ENCODE results near the gene TRIO.

The TRIO gene

GRCh38 chr5:14445576-14446290 lies 302.6 kb downstream of the TRIO start:
- ATAC-seq = no peak

- ATAC-seq = no peak
These were observed 305.1 kb downstream of the TRIO start for GRCh38 chr5:14447958-14448911.

- no peak for ATAC-seq
These were observed 306.0 kb downstream of the TRIO start for GRCh38 chr5:14449052-14449661.

GRCh38 chr5:14450018-14450524 lies 306.9 kb downstream of the TRIO start:
- ATAC-seq = peak; percentile 81 to 89

- no peak for ATAC-seq
These were observed 307.6 kb downstream of the TRIO start for GRCh38 chr5:14450742-14451141.

GRCh38 chr5:14451871-14452270 lies 308.7 kb downstream of the TRIO start:
- ATAC-seq = no peak

- ATAC-seq = no peak
These were observed 309.7 kb downstream of the TRIO start for GRCh38 chr5:14452685-14453454.

- ATAC-seq = no peak
These were observed 310.3 kb downstream of the TRIO start for GRCh38 chr5:14453481-14453880.

- no peak for ATAC-seq
These were observed 312.7 kb downstream of the TRIO start for GRCh38 chr5:14455814-14456321.

GRCh38 chr5:14457476-14457875 lies 314.3 kb downstream of the TRIO start:
- ATAC-seq = no peak

- ATAC-seq = no peak
These were observed 315.3 kb downstream of the TRIO start for GRCh38 chr5:14458414-14458813.

- no peak for ATAC-seq
These were observed 317.8 kb downstream of the TRIO start for GRCh38 chr5:14460844-14461398.

GRCh38 chr5:14462681-14463080 lies 319.5 kb downstream of the TRIO start:
- no peak for ATAC-seq

- no peak for ATAC-seq
These were observed 320.5 kb downstream of the TRIO start for GRCh38 chr5:14463629-14464028.

- ATAC-seq = no peak
These were observed 321.0 kb downstream of the TRIO start for GRCh38 chr5:14464096-14464495.

GRCh38 chr5:14464671-14465070 lies 321.5 kb downstream of the TRIO start:
- ATAC-seq = no peak

- ATAC-seq = no peak
These were observed 322.0 kb downstream of the TRIO start for GRCh38 chr5:14465116-14465515.

- no peak for ATAC-seq
These were observed 322.6 kb downstream of the TRIO start for GRCh38 chr5:14465776-14466175.

- no peak for ATAC-seq
These were observed 324.1 kb downstream of the TRIO start for GRCh38 chr5:14467251-14467650.

- ATAC-seq = no peak
These were observed 324.7 kb downstream of the TRIO start for GRCh38 chr5:14467886-14468285.

- no peak for ATAC-seq
These were observed 326.6 kb downstream of the TRIO start for GRCh38 chr5:14469551-14470377.

Data from activated CD4-positive, CD25-positive, alpha-beta regulatory T cell treated with anti-CD3 and anti-CD28 coated beads, Interleukin-2, amount 50 U/mL, for 24 hours (primary cell).